Hematopoietic multipotent progenitor cell (in vitro differentiated cells): Measurements from ENCODE around the gene COCH. TPM values are rescaled to one million over a fixed set of nuclear protein-coding genes. Genes with fewer than 3 reads are reported as not detected.
"Not testable (repeated sequence)": the region's sequence is repeated elsewhere in the genome, so short reads cannot be mapped to it uniquely, and the experiment has no call there.

ENCODE experiments used
- DNase-seq, 3 donors: peaks; one replicate each; pipeline ENCODE4 v3.0.0-alpha.2; 2011 to 2015; ENCODE audit warnings: low read depth in 2 of 3, low spot score in 2 of 3
- total RNA-seq: library from RNA; depleted of rRNA; stranded (reverse); fragments of >200 nt; gene quantifications from one replicate; pipeline ENCODE4 v1.2.3, GENCODE V29; 2012

The COCH gene
- total RNA-seq, 1 donor: 2.2 TPM

DNA sequence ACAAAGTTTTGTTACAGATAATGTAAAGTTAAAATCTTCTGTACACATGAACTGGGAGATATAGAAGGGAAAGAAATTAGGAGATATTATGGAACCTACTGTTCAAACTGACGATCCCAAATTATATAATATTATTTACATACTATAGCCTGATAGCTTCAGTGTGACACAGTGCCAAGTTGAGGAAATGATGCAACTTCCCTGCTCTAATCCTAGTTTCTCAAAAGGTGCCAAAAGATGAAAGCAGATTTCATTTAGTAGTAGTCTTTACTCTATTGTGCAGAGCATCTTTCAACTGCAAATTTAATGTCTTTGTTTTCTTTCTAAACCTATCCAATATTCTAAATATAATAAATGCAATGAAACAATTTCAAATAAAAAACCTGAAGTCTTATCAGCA is 46.9 kb downstream of the COCH start:
- DNase-seq: no peak

DNA sequence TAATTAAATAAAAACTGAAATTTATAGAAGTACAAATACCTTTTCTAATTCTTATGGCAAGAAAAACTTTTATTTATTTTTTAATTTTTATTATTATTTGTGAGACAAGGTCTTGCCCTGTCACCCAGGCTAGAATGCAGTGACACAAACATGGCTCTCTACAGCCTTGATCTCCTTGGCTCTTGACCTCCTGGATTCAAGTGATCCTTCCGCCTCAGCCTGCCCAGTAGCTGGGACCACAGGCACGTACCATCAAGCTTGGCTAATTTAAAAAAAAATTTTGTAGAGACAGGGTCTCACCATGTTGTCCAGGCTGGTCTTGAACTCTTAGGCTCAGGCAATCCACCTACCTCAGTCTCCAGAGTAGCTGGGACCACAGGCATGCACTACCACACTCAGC is 47.4 kb downstream of the COCH start:
- no peak for DNase-seq

DNA sequence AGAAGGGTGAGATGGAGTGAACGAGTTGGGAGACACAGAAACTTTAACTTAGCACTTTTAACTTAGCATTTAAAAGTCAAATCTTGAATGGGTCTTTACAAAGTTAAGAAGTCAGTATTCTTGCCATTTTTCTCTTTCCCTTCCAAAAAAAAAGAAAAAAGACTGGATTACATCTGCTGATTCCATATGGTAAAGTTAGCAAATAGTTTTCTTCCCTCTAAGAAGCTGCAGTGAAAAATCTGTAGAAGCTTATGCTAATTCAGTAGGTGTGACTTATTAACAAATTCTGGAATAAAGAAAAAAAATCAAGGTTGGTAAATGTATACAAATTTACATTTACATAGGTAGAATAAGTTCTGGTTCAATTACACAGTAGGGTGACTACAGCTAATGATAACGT is 50.9 kb downstream of the COCH start:
- DNase-seq: no peak

DNA sequence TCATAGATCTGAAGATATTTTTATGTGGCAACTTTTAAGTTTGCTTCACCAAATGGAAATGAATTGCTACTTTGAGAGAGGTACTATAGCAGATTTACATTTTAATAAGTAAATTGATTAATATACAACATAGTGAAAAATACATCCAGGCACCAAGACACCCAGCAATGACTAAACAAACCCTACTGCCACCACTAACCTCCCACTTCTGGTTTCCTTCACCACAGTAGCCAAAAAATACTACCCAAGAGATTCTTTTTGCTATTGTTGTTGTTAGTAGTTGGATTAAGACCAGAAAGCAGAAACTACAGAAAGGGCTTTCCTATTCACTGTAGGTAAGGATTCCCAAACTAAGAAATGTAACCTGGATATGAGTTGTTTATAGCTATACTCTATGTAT is 54.1 kb downstream of the COCH start:
- peak in 1 of 3 donors; percentile 40 for DNase-seq

DNA sequence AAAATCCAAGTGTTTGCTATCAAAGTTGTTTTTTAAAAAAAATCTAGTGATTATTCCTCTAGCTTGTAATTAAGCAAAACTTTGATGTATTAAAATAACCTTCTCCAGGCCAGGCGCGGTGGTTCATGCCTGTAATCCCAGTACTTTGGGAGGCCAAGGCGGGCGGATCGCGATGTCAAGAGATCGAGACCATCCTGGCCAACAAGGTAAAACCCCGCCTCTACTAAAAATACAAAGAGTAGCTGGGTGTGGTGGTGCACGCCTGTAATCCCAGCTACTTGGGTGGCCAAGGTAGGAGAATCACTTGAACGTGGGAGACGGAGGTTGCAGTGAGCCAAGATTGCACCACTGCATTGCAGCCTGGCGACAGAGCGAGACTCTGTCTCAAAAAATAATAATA is 59.6 kb downstream of the COCH start:
- DNase-seq: not testable (repeated sequence)

DNA sequence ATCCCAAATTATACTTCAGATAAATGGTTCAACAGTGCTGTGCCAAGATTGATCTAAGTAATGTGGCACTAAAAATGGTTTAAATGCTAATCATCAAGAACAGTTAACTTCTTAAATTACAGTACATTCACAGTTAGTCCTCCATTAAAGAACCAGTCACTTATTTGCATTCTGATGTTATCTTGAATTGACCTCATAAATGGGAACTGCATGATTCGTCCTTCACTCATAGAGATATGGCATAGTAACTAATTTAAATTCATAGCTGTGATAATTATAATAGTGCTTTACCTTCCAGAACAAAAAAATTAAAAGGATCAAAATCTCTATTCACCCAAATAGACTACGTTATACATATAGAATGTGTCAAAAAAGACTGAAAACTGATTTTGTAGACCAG is 61.1 kb downstream of the COCH start:
- no peak for DNase-seq

DNA sequence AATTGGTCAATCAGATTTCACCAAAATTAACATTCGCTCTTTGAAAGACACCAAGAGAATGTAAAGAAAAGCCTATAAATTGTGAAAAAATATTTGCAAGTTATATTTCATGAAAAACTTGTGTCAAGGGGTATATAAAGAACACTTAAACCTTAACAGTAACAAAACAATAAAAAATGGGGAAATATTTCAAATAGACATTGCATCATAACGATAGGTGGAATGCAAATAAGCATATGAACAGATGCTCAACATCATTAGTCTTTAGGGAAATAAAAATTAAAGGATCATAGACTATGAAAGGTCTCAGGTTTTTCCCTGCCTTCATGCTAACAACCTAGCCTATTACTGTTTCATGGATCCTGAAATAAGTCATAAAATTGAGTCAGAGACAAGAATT is 64.3 kb downstream of the COCH start:
- DNase-seq: no peak

Other genes with a start within 250 kb of the COCH start
- 7.3 TPM for gene AP4S1, start 151.1 kb downstream of the COCH start, total RNA-seq
- 16.7 TPM for gene STRN3, start 151.8 kb downstream of the COCH start, total RNA-seq